Endodermal cell (in vitro differentiated cells): ENCODE measurements around the gene CDC42EP1. TPM values are rescaled to one million over a fixed set of nuclear protein-coding genes. Genes with fewer than 3 reads are reported as not detected.

Source experiments
- DNase-seq: peaks from one replicate; pipeline ENCODE4 v3.0.0-alpha.2; 2017
- H3K27ac ChIP-seq: 2 replicates; pipeline ENCODE4 v1.5.1; 2013; ENCODE audit warnings: mild to moderate bottlenecking, low read depth, low read length, moderate library complexity
- H3K27me3 ChIP-seq: 2 replicates; pipeline ENCODE4 v1.6.1; 2013; ENCODE audit warnings: mild to moderate bottlenecking, low read length, moderate library complexity; ENCODE audit not compliant: insufficient read depth, control insufficient read depth, poor library complexity, severe bottlenecking
- H3K36me3 ChIP-seq: 2 replicates; pipeline ENCODE4 v1.7.0; 2013; ENCODE audit warnings: mild to moderate bottlenecking, low read length, moderate library complexity; ENCODE audit not compliant: control insufficient read depth, insufficient read depth
- H3K4me1 ChIP-seq: one replicate; pipeline ENCODE4 v1.7.0; 2013; ENCODE audit warnings: low read length; ENCODE audit not compliant: control insufficient read depth, insufficient read depth
- H3K4me3 ChIP-seq: 2 replicates; pipeline ENCODE4 v1.5.1; 2013; ENCODE audit warnings: mild to moderate bottlenecking, low read length, moderate library complexity
- H3K9ac ChIP-seq: 2 replicates; pipeline ENCODE4 v1.6.1; 2013; ENCODE audit warnings: mild to moderate bottlenecking, low read length, moderate library complexity; ENCODE audit not compliant: poor library complexity, severe bottlenecking; ENCODE audit errors: extremely low read depth
- H3K9me3 ChIP-seq: 2 replicates; pipeline ENCODE4 v1.6.1; 2013; ENCODE audit warnings: mild to moderate bottlenecking, low read length, moderate library complexity; ENCODE audit not compliant: control insufficient read depth
- H3K27ac Mint-ChIP-seq: 2 replicates; pipeline ENCODE4 v1.8.0; 2020; ENCODE audit warnings: mixed read lengths
- H3K27me3 Mint-ChIP-seq: 2 replicates; pipeline ENCODE4 v1.8.0; 2021; ENCODE audit warnings: mild to moderate bottlenecking, mixed read lengths; ENCODE audit not compliant: insufficient read depth
- H3K36me3 Mint-ChIP-seq: 2 replicates; pipeline ENCODE4 v1.8.0; 2020; ENCODE audit warnings: low read depth, mixed read lengths
- H3K4me1 Mint-ChIP-seq: 2 replicates; pipeline ENCODE4 v1.8.0; 2020; ENCODE audit warnings: mixed read lengths
- H3K4me3 Mint-ChIP-seq: 2 replicates; pipeline ENCODE4 v1.8.0; 2020; ENCODE audit warnings: mild to moderate bottlenecking, moderate library complexity, mixed read lengths
- H3K9me3 Mint-ChIP-seq: 2 replicates; pipeline ENCODE4 v1.8.0; 2020; ENCODE audit warnings: mild to moderate bottlenecking, mixed read lengths
- WGBS, 2 experiments: methylation state at CpG; one replicate each; pipeline versions ENCODE4 v1.1.5 to v1.1.7; 2013; ENCODE audit warnings: missing lambda C conversion rate in 2 of 2, mixed read lengths in 1 of 2; ENCODE audit not compliant: insufficient coverage in 1 of 2, insufficient read length in 1 of 2; 5-methylcytosine and 5-hydroxymethylcytosine counted together
- total RNA-seq, 2 donors: library from RNA; stranded (reverse); fragmentation: NEBNext Ultra II Directional in 1 of 2; extraction: Animal tissue kit (Norgen Biotek cat#: 25700) in 1 of 2; gene quantifications; 2 replicates in 1 of 2; 3 replicates in 1 of 2; pipeline ENCODE4 v1.2.1, GENCODE V29; 2021
- TF ChIP-seq, protein P1 (sequence below): fragments of 200-600 bp; sonication (generic); conservative IDR thresholded peaks from 2 replicates; pipeline ENCODE4 v1.5.0; 2021; ENCODE audit warnings: antibody characterized with exemption, mild to moderate bottlenecking

Gene CDC42EP1
- total RNA-seq, 2 donors from 2014 or later: 45.0 to 45.1 TPM

DNA sequence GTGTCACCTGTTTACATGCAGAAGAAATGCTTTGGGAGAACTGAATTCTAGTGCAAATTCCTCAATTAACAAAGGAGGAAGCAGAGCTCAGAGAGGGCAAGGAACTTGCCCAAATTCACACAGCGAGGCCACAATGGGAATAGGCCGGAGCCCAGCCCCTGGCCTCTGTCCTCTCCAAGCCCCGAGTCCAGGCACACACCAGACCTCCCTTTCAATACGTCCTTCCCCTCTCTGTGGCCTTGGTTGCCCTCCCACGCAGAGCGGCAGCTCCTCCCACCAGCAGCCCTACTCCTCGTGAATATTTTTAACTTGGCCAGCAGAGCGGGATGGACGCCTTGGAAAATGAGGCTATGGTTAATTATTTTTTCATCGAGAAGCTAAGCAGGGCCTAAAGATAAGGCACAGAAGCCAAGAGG, 39.5 kb upstream of the CDC42EP1 start:
- peak overlapping the region; percentile 15 for H3K4me3 Mint-ChIP-seq
- peaks cover 3% of the 10 kb centered on the region for H3K9me3 Mint-ChIP-seq
- TF ChIP-seq, protein P1, sequence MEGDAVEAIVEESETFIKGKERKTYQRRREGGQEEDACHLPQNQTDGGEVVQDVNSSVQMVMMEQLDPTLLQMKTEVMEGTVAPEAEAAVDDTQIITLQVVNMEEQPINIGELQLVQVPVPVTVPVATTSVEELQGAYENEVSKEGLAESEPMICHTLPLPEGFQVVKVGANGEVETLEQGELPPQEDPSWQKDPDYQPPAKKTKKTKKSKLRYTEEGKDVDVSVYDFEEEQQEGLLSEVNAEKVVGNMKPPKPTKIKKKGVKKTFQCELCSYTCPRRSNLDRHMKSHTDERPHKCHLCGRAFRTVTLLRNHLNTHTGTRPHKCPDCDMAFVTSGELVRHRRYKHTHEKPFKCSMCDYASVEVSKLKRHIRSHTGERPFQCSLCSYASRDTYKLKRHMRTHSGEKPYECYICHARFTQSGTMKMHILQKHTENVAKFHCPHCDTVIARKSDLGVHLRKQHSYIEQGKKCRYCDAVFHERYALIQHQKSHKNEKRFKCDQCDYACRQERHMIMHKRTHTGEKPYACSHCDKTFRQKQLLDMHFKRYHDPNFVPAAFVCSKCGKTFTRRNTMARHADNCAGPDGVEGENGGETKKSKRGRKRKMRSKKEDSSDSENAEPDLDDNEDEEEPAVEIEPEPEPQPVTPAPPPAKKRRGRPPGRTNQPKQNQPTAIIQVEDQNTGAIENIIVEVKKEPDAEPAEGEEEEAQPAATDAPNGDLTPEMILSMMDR: no peak
- H3K27me3 Mint-ChIP-seq: peaks cover 30% of the 10 kb centered on the region
- Histone ChIP-seq H3K36me3 (no peaks in the 10 kb centered on the region), H3K9ac (no peak overlapping the region), H3K27ac (no peak overlapping the region), H3K4me3 (no peak overlapping the region), H3K27me3 (peaks cover 34% of the 10 kb centered on the region), H3K9me3 (no peaks in the 10 kb centered on the region), H3K4me1 (no peaks in the 10 kb centered on the region)
- 81 to 89% methylated on average over 3 to 10 of the region's 10 CpGs for WGBS, 2 experiments
- peaks cover 9% of the 10 kb centered on the region for H3K36me3 Mint-ChIP-seq
- peaks cover 6% of the 10 kb centered on the region for H3K4me1 Mint-ChIP-seq
- DNase-seq: no peak
- H3K27ac Mint-ChIP-seq: no peak overlapping the region

DNA sequence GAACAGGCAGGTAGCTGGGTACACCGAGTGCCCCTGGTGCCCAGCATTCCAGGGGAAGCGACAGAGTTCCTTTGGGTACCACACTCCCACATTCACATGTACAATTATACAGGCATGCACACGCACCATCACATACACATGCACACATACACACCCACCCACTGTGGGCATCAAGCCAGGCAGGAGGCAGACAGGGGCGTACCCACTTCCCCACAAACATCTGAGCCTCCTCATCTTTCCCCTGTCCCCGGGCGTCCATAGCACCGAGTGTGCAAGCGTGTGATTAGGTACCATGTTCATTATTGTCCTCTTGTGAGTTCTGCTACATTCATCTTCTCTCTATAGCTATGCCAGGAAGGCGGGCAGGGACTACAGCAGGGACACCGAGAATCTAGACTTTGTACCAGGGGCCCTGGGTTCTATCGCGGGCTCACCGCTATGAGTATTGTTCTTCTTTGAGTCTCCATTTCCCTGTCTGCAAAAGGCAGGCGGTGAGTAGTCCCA, 39.0 kb upstream of the CDC42EP1 start:
- 92 to 94% methylated on average over 12 to 14 of the region's 14 CpGs for WGBS, 2 experiments
- H3K4me1 ChIP-seq: no peaks in the 10 kb centered on the region
- H3K9me3 Mint-ChIP-seq: peaks cover 1% of the 10 kb centered on the region
- H3K27me3 Mint-ChIP-seq: peaks cover 30% of the 10 kb centered on the region
- no peaks in the 10 kb centered on the region for H3K9me3 ChIP-seq
- no peak overlapping the region for H3K9ac ChIP-seq
- H3K27ac ChIP-seq: no peak overlapping the region
- peaks cover 6% of the 10 kb centered on the region for H3K4me1 Mint-ChIP-seq
- H3K36me3 ChIP-seq: no peaks in the 10 kb centered on the region
- peaks cover 34% of the 10 kb centered on the region for H3K27me3 ChIP-seq
- peaks cover 4% of the 10 kb centered on the region for H3K36me3 Mint-ChIP-seq
- DNase-seq: no peak
- no peak overlapping the region for H3K27ac Mint-ChIP-seq
- H3K4me3 ChIP-seq: no peak overlapping the region
- TF ChIP-seq, protein P1: no peak
- H3K4me3 Mint-ChIP-seq: no peak overlapping the region

DNA sequence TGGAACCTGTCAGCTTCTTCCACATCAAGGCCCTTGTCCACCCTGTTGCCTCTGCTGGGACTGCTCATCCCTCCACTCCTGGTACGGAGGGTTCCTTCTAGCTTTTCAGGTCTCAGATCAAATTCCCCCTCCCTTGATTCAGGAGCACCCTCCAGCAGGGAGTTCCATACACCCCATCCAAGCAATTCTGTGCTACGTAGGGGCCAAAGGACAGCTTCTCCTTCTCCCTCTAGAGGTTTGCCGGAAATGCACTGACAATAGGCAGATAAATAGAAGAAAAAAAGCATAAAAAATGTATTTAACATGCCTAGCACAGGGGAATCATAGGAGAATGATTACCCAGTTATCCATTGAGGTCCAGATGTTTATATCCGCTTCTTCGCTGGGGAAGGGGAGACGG, 37.8 kb upstream of the CDC42EP1 start:
- H3K4me3 Mint-ChIP-seq: no peak overlapping the region
- WGBS, 2 experiments: 89 to 93% methylated on average over 4 to 6 of the region's 6 CpGs
- no peak overlapping the region for H3K27ac ChIP-seq
- H3K27ac Mint-ChIP-seq: no peak overlapping the region
- H3K9me3 Mint-ChIP-seq: no peaks in the 10 kb centered on the region
- TF ChIP-seq, protein P1: no peak
- H3K27me3 ChIP-seq: peaks cover 34% of the 10 kb centered on the region
- H3K4me1 Mint-ChIP-seq: peaks cover 6% of the 10 kb centered on the region
- no peaks in the 10 kb centered on the region for H3K9me3 ChIP-seq
- H3K9ac ChIP-seq: no peak overlapping the region
- DNase-seq: no peak
- H3K36me3 Mint-ChIP-seq: no peaks in the 10 kb centered on the region
- H3K4me1 ChIP-seq: no peaks in the 10 kb centered on the region
- H3K27me3 Mint-ChIP-seq: peaks cover 30% of the 10 kb centered on the region
- H3K4me3 ChIP-seq: no peak overlapping the region
- no peaks in the 10 kb centered on the region for H3K36me3 ChIP-seq
